K562 (cell line): ENCODE measurements around the gene PIP5K1B. TPM values are rescaled to one million over a fixed set of nuclear protein-coding genes. Genes with fewer than 3 reads are reported as not detected.

Experiments
- ARID1B ChIP-seq: fragments of 450-650 bp; IDR thresholded peaks from 2 replicates; pipeline ENCODE4 v1.6.1; 2016; ENCODE audit warnings: antibody characterized with exemption, mild to moderate bottlenecking, inconsistent platforms
- CBFA2T2 ChIP-seq: fragments of 450-650 bp; conservative IDR thresholded peaks from 2 replicates; pipeline ENCODE4 v1.6.1; 2017; ENCODE audit warnings: mild to moderate bottlenecking
- CTBP1 ChIP-seq: fragments of 450-650 bp; IDR thresholded peaks from 2 replicates; pipeline ENCODE4 v1.6.1; 2016; ENCODE audit warnings: borderline replicate concordance
- EP300 ChIP-seq: IDR thresholded peaks from 2 replicates; pipeline ENCODE4 v1.6.1; 2012; ENCODE audit warnings: low read length, improper control_type of control experiment
- ETV1 ChIP-seq: fragments of 450-650 bp; conservative IDR thresholded peaks from 2 replicates; pipeline ENCODE4 v1.6.1; 2016; ENCODE audit warnings: missing genetic modification characterization, control low read depth, low read depth, missing compliant biosample characterization
- ETV5 ChIP-seq: sonication (generic); formaldehyde crosslinking; IDR thresholded peaks from 2 replicates; pipeline ENCODE4 v1.4.0; 2020; ENCODE audit warnings: low read depth, mild to moderate bottlenecking, missing genetic modification reagents
- GATA2 ChIP-seq: sonication (generic); formaldehyde crosslinking; IDR thresholded peaks from 2 replicates; pipeline ENCODE4 v1.4.0; 2020; ENCODE audit warnings: mild to moderate bottlenecking, missing genetic modification reagents
- JUND ChIP-seq, 2 experiments: IDR thresholded peaks; 2 replicates in 1 of 2; 3 replicates in 1 of 2; pipeline ENCODE4 v1.6.1; 2011; ENCODE audit warnings: borderline replicate concordance in 2 of 2, low read depth in 2 of 2, low read length in 2 of 2, improper control_type of control experiment in 1 of 2, missing biosample characterization in 1 of 2, missing genetic modification characterization in 1 of 2, missing genetic modification reagents in 1 of 2
- KLF6 ChIP-seq: fragments of 250-450 bp; sonication (Bioruptor Pico); IDR thresholded peaks from 2 replicates; pipeline ENCODE4 v1.4.0; 2020; ENCODE audit warnings: mild to moderate bottlenecking, moderate library complexity, borderline replicate concordance
- PML ChIP-seq: IDR thresholded peaks from 2 replicates; pipeline ENCODE4 v1.6.1; 2012; ENCODE audit warnings: low read length, inconsistent platforms
- RCOR1 ChIP-seq, 2 experiments: IDR thresholded peaks; 2 replicates each; pipeline ENCODE4 v1.6.1; 2012; ENCODE audit warnings: low read depth in 2 of 2, low read length in 2 of 2, borderline replicate concordance in 1 of 2, improper control_type of control experiment in 1 of 2
- SMARCA4 ChIP-seq: fragments of 450-650 bp; IDR thresholded peaks from 2 replicates; pipeline ENCODE4 v1.6.1; 2016
- SMARCC2 ChIP-seq: fragments of 450-650 bp; IDR thresholded peaks from 2 replicates; pipeline ENCODE4 v1.6.1; 2017; ENCODE audit warnings: antibody characterized with exemption, moderate library complexity, mild to moderate bottlenecking, low read depth
- STAT5A ChIP-seq: IDR thresholded peaks from 2 replicates; pipeline ENCODE4 v1.6.1; 2012; ENCODE audit warnings: low read length, inconsistent platforms, borderline replicate concordance
- polyA plus RNA-seq, 8 experiments: library from polyadenylated mRNA; depleted of rRNA in 4 of 8; stranded (reverse) in 5 of 8; unstranded in 3 of 8; fragments of >200 nt; fragmentation: Nextera tagmentation in 2 of 8; fragmentation: Illumina TruSeq in 1 of 8; extraction: Ambion mirVana in 2 of 8; extraction: Trizol in 1 of 8; gene quantifications; 2 replicates each; pipeline versions ENCODE4 v1.2.1 to v1.2.3, GENCODE V29; 2011 to 2014; ENCODE audit warnings: inconsistent platforms in 1 of 8, missing spikeins in 1 of 8
- total RNA-seq, 7 experiments: library from RNA; depleted of rRNA in 6 of 7; stranded (reverse); fragments of >200 nt in 6 of 7; fragmentation: Illumina TruSeq in 2 of 7; extraction: Trizol in 2 of 7; gene quantifications; 2 replicates each; pipeline versions ENCODE4 v1.2.1 to v1.2.3, GENCODE V29; 2011 to 2021; ENCODE audit warnings: low replicate concordance in 1 of 7
- TF ChIP-seq, protein P1 (sequence below), 2 experiments: IDR thresholded peaks in 1 of 2; conservative IDR thresholded peaks in 1 of 2; 2 replicates each; pipeline ENCODE4 v1.6.1; 2016; ENCODE audit warnings: low read depth in 2 of 2, mild to moderate bottlenecking in 1 of 2, missing compliant biosample characterization in 1 of 2, missing genetic modification characterization in 1 of 2, moderate library complexity in 1 of 2
- TF ChIP-seq, protein P2 (sequence below): IDR thresholded peaks from 3 replicates; pipeline ENCODE4 v1.6.1; 2011; ENCODE audit warnings: borderline replicate concordance, mild to moderate bottlenecking; ENCODE audit not compliant: insufficient read length, insufficient read depth
- TF ChIP-seq, protein P3 (sequence below): sonication (generic); formaldehyde crosslinking; IDR thresholded peaks from 2 replicates; pipeline ENCODE4 v1.8.1; 2023; ENCODE audit warnings: mild to moderate bottlenecking, missing genetic modification reagents, moderate library complexity
- TF ChIP-seq, protein P4 (sequence below): fragments of 450-650 bp; IDR thresholded peaks from 2 replicates; pipeline ENCODE4 v1.6.1; 2017; ENCODE audit warnings: antibody characterized with exemption, mild to moderate bottlenecking

PIP5K1B gene
- total and polyA plus RNA-seq, 9 of the 15 experiments (the other 6 are each of a cell fraction or from before 2014, with no cell fraction given), result 3.1 to 12.9 (median 7.4) TPM

DNA sequence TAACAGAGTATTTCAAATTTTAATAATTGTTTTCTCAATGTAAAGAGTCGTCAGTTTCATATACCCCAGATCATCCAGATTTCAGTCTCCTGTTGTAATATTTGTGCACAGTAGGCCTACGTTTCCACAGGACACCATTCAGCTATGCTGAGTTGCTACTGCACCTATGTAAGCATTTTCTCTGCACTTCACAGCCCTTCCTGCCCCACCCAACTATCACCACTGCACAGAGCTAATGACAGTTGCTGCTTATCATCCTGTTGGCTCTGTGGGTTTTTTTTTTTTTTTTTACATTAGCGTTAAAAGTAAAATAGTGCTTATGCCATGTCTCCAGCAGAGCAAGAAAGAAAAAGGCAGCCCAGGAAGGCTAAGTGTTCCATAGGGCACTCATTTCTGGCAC is 314.8 kb downstream of the PIP5K1B start (continued):
- TF ChIP-seq, protein P1, sequence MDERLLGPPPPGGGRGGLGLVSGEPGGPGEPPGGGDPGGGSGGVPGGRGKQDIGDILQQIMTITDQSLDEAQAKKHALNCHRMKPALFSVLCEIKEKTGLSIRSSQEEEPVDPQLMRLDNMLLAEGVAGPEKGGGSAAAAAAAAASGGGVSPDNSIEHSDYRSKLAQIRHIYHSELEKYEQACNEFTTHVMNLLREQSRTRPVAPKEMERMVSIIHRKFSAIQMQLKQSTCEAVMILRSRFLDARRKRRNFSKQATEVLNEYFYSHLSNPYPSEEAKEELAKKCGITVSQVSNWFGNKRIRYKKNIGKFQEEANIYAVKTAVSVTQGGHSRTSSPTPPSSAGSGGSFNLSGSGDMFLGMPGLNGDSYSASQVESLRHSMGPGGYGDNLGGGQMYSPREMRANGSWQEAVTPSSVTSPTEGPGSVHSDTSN (CRISPR knock-in tag; IDR thresholded peaks at IDR 0.05; ENCODE audit: low read depth), result no peak
- TF ChIP-seq, protein P1 (tag; conservative IDR thresholded peaks at IDR 0.05; ENCODE audit: low read depth), result peak; percentile 46; the same call in 1 of the 2 replicates
- peak; percentile 85 for TF ChIP-seq SMARCA4
- TF ChIP-seq, protein P2, sequence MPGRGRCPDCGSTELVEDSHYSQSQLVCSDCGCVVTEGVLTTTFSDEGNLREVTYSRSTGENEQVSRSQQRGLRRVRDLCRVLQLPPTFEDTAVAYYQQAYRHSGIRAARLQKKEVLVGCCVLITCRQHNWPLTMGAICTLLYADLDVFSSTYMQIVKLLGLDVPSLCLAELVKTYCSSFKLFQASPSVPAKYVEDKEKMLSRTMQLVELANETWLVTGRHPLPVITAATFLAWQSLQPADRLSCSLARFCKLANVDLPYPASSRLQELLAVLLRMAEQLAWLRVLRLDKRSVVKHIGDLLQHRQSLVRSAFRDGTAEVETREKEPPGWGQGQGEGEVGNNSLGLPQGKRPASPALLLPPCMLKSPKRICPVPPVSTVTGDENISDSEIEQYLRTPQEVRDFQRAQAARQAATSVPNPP, result no peak
- TF ChIP-seq KLF6 (CRISPR knock-in tag), result no peak
- TF ChIP-seq SMARCC2, result peak; percentile 55; the same call in 1 of the 2 replicates
- TF ChIP-seq STAT5A, result peak; percentile 67
- TF ChIP-seq GATA2 (CRISPR knock-in tag), result peak; percentile 74
- peak; percentile 77 for TF ChIP-seq ETV1 (tag)
- TF ChIP-seq RCOR1 (IDR thresholded peaks at IDR 0.05; ENCODE audit: borderline replicate concordance in 1 of 2, low read depth in 2 of 2, low read length in 2 of 2), result peak in 1 of 2 experiments; percentile 56; a peak in 1 of 4 replicates
- TF ChIP-seq EP300, result peak; percentile 94
- TF ChIP-seq ARID1B, result peak; percentile 90
- TF ChIP-seq CTBP1, result peak; percentile 14; the same call in 1 of the 2 replicates
- TF ChIP-seq JUND (IDR thresholded peaks at IDR 0.05; ENCODE audit: borderline replicate concordance, low read depth, low read length), result peak; percentile 54; the same call in 1 of the 2 replicates
- TF ChIP-seq JUND (tag; IDR thresholded peaks at IDR 0.05; ENCODE audit: borderline replicate concordance, low read depth, low read length), result peak; percentile 46; the same call in 1 of the 3 replicates
- TF ChIP-seq, protein P3, sequence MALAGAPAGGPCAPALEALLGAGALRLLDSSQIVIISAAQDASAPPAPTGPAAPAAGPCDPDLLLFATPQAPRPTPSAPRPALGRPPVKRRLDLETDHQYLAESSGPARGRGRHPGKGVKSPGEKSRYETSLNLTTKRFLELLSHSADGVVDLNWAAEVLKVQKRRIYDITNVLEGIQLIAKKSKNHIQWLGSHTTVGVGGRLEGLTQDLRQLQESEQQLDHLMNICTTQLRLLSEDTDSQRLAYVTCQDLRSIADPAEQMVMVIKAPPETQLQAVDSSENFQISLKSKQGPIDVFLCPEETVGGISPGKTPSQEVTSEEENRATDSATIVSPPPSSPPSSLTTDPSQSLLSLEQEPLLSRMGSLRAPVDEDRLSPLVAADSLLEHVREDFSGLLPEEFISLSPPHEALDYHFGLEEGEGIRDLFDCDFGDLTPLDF (CRISPR knock-in tag), result no peak
- 0 out of 2 replicates have a peak, but pooled peaks have one; percentile 23 for TF ChIP-seq ETV5 (CRISPR knock-in tag)
- peak; percentile 80 for TF ChIP-seq CBFA2T2
- TF ChIP-seq, protein P4, sequence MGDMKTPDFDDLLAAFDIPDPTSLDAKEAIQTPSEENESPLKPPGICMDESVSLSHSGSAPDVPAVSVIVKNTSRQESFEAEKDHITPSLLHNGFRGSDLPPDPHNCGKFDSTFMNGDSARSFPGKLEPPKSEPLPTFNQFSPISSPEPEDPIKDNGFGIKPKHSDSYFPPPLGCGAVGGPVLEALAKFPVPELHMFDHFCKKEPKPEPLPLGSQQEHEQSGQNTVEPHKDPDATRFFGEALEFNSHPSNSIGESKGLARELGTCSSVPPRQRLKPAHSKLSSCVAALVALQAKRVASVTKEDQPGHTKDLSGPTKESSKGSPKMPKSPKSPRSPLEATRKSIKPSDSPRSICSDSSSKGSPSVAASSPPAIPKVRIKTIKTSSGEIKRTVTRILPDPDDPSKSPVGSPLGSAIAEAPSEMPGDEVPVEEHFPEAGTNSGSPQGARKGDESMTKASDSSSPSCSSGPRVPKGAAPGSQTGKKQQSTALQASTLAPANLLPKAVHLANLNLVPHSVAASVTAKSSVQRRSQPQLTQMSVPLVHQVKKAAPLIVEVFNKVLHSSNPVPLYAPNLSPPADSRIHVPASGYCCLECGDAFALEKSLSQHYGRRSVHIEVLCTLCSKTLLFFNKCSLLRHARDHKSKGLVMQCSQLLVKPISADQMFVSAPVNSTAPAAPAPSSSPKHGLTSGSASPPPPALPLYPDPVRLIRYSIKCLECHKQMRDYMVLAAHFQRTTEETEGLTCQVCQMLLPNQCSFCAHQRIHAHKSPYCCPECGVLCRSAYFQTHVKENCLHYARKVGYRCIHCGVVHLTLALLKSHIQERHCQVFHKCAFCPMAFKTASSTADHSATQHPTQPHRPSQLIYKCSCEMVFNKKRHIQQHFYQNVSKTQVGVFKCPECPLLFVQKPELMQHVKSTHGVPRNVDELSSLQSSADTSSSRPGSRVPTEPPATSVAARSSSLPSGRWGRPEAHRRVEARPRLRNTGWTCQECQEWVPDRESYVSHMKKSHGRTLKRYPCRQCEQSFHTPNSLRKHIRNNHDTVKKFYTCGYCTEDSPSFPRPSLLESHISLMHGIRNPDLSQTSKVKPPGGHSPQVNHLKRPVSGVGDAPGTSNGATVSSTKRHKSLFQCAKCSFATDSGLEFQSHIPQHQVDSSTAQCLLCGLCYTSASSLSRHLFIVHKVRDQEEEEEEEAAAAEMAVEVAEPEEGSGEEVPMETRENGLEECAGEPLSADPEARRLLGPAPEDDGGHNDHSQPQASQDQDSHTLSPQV, result 0 out of 2 replicates have a peak, but pooled peaks have one; percentile 29
- TF ChIP-seq PML, result peak; percentile 77
